Measurements from ENCODE around the gene MLLT10.
"Not testable (repeated sequence)": the region's sequence is repeated elsewhere in the genome, so short reads cannot be mapped to it uniquely, and the experiment has no call there.

MLLT10 gene

DNA sequence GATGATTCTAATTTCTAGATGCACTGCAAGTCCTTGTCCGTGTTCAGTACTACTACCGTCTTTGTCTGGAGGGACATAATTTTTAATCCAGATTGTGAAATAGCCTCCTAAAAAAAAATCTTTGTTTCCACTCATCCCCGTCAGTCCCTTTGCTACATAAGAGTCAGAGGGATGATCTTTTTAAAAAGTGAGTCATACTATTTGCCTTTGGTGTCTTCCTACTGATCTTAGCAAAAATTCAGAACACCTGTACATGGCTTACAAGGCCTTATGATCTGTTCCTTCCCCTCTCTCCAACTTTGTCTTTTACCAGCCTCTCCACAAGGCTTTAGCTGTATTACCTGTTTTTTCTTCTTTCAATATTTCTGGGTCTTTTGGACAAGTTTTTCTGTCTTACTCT lies 173.5 kb downstream of the MLLT10 start:
- no peak for DNase-seq

DNA sequence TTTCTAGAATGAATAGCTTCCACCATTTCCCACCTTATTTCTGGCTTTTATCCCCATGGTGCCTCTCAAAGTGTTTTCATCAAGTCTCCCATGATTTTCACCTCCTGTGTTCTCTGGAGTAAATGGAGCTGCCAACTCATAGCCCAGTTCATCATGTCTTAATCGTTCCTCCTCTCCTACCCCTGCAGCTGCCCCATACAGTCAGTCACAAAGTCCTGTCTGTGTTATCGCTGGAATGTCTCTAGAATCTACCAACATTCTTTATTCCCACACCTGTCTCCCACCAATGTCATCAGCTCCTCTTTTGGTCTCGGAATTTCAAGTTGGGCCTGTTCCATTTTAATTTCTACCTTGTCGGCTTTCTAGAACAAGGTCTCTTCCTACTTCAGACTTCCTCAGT lies 178.9 kb downstream of the MLLT10 start:
- no peak for DNase-seq

DNA sequence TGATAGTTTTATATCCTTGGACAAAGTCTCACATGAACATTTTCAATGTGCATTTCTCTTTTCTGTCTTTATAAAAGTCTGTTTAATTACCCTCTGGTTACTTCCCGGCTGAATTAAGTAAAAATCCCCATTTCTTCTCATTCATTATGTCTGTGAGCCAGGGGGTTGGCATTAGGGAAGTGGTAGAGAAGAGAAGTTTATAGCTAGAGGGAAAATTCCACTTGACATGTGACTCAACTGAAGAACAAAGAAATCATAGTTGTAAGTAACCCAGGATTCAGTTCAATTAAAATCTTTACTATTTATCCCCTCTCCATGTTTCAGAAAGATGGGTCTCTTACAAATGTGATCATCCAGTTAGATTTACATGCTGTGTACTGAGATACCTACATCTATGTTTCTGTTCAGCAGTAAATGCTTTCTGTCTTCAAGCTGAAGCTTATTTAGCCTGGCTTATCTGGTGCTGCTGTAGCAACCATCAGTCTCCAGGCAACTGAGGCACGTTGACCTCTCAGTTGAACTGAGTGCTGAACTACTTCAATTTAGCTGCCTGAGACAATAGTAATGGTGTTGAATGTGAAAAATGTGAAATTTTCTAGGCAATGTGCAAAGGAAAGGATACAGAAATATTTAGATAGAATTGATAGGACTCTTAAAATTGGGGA lies 181.6 kb downstream of the MLLT10 start:
- no peak for DNase-seq

DNA sequence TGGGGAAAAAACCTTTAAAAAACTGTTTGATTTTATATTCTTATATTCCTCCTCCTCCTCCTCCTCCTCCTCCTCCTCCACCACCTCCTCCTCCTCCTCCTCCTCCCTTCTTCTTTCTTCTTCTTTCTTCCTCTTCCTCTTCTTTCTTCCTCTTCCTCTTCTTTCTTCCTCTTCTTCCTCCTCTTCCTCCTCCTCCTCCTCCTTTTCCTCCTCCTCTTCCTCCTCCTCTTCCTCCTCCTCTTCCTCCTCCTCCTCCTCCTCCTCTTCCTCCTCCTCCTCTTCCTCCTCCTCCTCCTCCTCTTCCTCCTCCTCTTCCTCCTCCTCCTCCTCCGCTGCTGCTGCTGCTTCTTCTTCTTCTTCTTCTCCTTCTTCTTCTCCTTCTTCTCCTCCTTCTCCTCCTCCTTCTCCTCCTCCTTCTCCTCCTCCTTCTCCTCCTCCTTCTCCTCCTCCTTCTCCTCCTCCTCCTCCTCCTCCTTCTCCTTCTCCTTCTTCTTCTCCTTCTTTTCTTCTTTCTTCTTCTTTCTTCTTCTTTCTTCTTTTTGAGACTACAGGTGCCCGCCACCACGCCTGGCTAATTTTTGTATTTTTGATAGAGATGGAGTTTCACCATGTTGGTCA lies 183.5 kb downstream of the MLLT10 start:
- not testable (repeated sequence) for DNase-seq

DNA sequence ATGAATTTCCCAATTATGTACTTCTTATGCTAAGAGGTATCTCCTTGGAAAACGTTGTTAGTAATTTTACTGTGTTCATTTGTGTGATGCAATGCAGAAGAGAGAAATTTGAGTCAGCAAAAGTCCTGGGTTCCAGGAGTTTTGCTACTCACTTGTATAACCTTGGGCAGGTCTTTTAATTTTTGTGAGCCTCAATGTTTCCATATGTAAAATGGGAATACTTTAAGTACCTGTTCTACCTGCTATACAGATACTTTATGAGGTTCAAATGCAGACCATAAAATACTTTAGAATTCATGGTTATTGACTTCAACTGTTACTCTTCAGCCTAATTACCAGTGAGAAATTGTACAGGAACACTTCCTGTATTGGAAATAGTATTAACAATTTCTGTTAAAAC lies 185.5 kb downstream of the MLLT10 start:
- no peak for DNase-seq

DNA sequence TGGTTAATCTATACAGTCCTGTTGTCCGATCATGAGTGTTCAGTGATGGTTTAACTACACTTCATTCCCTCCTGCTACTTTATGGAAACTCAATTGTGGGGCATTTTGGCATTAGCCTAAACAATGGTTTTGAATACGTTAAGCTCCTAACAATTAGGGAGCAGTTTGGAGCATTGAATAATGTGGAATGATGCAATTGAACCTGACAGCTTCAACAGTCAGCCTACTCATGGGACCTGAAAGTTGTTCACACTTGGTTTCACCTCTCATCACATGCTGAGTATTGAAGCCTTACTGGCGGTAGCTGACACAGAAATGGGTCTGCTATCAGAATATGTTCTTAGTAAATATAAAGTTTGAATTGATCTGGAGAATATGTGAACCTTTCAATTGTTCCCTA lies 186.1 kb downstream of the MLLT10 start:
- no peak for DNase-seq

DNA sequence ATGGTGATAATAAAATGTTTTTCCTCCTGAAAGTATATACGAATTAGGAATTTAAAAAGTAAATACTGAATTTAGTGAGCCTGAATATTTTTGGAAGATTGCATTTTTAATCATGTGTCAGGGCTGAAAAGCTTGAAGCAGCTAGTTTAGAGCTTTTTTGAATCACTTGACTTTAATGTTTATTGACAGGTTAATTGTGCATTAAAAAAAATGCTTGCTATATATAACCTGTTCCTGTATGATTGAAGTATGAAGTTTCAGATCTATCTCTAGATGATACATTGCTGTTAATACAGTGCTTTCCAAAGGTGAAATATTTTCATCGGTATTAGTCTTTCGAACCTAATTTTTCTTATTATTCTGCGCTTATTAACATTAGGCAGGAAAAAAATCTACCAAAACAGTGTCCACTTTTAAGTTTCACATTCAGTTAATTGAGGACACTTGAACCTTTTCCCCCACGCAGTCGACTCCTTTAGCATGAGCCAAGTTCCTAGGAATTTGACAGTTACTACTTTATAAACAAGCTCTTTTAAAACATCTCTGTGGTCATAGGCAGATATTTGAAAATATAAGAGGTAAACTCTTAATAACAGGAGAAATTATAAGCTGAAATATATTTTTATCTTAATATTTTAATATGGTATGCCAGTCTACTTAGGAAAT lies 187.1 kb downstream of the MLLT10 start:
- no peak for DNase-seq

DNA sequence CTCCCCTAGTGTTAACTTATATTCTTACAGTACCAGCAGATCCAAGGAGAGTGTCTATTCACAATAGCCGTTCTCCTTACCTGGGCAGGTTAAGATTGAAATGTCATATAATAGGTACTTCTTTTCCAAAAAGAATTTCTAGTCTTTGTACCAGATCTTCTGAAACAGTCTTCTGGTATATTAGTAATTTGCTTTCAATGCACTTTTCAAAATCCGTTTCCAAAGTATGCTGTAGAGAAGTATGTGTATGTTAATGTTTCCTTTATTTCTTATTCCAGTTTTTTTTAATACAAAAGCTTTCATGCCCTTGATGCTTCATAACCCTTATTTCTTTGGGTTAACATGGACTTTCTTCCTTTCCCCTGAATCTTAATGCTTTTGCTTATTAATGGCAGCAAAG lies 188.2 kb downstream of the MLLT10 start:
- DNase-seq: no peak

DNA sequence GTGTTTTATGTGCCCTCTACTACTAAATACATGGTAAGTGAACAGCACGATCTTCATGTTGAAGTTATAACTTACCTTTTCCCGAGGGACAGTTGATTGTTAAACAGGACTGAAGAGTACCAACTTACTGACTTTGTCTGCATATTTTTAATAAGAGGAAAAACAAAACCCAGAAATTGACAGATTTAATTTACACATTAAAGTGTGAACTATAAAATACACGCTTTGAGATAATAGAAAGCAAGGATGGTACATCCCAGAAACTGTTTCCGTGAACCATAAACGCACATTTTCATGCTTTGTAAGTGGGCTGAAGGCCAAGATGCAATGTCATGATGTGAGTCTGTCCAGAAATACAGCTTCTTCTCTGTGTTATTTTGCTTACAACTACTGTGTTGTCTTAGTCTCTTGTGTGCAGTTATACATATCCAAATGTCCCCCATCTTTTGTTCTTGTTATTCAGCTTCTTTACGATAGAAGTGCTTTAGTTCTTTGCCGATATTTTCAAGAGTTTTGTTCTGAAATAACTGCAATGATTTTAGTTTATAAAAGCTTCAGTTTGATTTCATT lies 190.1 kb downstream of the MLLT10 start:
- DNase-seq: no peak

DNA sequence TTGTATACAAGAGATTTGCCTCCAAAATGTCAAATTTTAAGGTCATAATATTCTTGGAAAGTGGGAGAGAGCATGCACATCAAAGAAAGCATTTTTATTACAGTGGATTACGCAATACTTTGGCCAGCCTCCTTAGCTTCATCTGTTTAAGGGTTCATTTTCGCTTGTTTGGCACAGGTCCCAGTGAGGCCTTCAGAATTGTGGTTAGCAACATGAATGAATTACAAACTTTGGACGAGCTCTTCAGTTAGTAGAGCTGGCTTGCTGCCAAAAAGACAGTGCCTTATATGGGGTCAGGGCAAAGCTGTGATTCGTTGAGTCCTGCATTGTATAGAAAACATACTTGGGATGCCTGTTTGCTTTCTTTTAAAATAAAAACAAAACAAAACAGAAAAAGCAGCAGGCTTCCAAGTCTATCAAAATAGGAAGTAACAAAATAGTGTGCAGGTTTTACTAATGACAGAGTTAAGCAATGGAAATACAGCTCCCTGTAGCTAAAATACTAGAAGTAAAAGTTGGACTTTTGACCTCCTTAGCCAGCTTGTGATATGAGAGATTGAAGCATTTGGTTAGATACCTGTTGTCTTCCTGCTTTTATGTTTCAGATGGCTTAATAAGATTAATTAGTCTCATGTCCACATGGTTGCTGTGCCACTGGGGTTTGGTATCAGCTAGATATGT lies 190.8 kb downstream of the MLLT10 start:
- DNase-seq: no peak

DNA sequence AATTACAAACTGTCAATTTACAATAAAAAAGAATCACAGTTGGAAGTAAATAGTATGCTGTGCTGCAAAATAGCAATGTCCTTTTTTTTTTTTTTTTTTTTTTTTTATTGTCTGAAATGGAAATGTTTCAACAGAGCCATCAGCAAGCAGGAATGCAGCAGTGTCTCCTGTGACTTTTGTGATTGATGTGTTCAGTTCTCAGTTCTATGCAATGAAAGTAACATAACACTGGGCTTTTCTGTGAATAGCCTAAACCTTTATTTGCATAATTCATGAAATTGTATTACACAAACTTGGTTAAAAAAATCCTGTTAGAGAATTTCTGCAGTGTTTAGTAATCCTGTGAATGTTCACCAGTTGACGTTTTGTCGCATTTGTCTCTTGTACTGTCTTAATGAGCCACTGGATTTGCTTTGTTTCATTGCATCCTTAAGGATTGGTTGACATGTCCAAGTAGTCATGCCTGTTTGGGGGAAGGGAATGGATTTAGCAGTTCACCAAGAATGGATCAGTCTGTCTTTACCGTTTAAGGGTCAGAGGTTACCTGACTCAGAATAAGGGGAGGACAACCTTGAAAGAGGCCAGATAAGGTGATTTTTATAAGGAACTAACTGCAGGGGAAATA lies 192.7 kb downstream of the MLLT10 start:
- DNase-seq: no peak

DNA sequence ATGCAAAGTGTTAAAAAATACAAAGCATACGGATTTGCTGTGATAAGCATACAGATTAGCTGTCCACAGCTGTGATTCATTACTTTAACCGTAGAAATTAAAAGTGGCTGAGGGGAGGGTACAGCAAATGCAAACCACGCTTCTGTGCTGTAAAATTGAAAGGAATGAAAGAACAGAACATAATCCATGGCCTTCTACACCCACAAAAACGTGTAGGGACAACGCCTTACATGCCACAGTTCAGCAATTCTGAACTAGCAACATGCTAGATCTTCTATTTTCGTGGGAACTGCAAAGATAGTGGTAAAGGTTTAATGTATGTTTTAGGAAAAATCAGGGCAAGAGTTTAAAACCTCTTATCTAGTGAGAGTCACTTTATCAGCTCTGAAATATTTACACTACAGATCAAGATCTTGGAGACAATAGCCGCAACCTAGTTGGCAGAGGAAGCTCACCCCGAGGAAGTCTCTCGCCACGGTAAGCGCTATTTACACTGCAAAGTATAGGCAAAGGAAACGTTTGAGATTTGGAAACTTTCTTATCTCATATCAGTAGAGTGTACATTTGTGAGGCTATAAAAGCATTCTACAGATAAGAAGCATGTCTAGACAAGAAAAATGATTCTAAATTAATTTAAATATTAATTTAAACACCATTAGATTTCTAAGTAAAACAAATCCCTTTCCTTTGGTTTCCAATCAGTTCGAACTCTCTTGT lies 193.6 kb downstream of the MLLT10 start:
- DNase-seq: no peak

DNA sequence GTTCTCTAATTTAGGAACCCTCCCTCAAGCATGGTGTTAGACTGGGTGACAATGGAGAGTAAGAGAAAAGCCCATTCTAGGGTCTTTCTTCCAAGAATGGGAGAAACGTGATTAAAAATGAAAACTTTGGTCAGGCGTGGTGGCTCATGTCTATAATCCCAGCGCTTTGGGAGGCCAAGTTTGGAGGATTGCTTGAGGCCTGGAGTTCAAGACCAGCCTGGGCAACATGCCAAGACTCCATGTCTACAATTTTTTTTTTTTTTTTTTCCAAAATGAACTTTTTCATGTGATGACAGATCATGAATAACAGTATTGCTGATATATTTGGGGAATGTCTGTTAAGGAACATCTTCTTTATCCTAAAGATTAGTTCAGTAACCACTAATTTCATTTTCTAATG lies 194.6 kb downstream of the MLLT10 start:
- DNase-seq: no peak

DNA sequence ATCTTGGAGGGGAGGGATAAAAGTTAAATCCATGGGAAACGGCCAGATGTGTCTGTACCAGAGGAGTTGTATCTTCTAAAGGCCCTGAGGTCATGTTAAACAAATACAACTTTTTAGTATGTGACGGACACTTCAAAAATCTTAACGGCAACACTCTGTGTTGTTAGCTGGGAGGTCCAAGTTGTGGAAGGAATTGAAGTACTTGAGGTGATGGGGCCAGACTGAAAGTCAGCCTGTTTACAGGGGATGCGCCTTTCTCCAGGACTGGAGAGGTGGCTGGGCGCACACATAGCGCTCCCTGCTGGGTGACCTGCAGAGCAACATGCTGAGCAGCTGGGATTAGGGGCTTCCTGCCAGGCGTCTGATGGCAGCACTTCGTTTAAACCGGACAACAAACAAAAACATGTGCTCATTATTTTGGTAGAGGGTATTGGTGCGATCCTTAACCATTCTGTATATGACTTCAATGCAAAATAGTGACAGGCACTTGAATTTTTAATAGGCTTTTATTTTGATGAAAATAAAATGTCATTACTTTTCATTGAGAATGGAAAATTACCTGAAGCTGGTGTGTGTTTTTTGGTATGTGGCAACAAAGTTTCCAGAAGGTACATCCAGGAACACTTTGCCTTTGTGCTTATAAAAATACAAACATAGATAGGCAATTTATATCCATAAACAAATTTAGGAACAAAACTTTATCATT lies 198.2 kb downstream of the MLLT10 start:
- no peak for DNase-seq

DNA sequence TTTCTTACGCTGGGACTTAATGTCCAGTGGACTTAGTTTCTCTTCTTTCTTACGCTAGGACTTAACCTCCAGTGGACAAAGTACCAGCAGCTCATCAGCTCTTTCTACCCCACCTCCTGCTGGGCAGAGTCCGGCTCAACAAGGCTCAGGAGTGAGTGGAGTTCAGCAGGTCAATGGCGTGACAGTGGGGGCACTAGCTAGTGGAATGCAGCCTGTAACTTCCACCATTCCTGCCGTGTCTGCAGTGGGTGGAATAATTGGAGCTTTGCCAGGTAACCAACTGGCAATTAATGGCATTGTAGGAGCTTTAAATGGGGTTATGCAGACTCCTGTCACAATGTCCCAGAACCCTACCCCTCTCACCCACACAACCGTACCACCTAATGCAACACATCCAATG lies 199.7 kb downstream of the MLLT10 start:
- no peak for DNase-seq

DNA sequence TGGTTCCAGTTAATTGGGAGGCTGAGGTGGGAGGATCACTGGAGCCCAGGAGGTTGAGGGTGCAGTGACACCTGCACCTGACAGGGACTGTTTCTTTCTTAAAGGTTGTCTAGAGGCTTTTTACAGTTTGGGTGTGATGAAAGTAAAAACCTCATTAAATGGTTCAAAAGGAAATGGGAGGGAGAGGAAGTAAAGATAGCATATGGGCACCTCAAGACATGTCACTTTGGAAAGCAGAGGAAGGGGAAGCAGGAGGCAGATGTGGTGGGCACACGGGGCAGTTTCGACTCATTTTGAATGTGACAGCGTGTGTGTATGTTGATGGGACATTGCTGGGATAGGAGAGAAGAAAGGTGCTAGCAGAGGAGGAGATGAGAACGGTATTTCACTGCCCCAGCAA lies 203.1 kb downstream of the MLLT10 start:
- DNase-seq: no peak

DNA sequence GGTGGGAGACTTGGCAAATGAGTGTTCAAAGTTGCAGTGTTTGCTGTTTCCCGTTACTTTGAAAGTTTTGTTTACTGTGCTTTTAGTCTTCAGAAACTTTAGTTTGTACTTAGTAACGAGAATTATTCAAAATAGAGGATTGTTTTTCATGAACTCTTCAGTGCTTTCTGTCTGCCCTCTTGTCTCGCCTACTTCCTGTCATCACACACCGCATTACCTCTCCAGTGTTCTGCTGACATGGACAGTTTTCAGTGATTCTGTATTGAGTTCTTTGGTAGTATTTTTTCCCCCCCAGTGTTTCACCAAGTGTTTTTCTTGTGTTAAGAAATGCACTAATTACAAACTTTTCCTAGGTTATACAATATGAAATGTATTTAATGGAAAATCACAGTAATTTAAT lies 207.0 kb downstream of the MLLT10 start:
- no peak for DNase-seq

DNA sequence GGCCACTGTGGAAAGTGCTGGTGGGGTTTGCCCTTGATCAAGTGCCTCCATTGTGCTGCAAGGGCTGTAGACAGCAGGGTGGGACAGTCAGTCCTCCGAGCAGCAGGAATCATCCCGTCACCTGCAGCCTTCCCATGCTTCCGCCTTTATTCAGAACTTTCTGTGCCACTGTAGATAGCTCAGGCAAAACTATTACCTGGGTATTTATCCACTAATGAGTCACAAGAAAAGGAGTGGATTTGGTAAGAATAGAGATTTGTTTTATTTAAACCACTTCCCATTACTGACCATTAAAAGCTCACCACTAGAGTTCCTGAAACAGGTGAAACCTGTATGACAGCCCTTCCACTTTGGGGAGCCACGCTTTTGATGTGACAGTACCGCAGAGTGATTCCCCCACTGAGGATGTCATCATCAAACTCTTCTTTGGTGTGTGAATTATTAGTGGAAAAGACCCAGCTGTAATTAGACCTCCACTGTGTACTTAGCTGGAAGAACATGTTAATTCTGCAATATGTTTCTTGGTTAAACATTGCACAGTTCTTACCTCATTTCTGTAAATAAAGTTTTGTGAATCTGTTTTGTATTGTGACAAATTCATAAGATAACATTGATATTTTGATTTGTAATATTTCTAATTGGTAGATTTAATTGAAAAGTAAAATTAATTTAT lies 208.8 kb downstream of the MLLT10 start:
- no peak for DNase-seq

DNA sequence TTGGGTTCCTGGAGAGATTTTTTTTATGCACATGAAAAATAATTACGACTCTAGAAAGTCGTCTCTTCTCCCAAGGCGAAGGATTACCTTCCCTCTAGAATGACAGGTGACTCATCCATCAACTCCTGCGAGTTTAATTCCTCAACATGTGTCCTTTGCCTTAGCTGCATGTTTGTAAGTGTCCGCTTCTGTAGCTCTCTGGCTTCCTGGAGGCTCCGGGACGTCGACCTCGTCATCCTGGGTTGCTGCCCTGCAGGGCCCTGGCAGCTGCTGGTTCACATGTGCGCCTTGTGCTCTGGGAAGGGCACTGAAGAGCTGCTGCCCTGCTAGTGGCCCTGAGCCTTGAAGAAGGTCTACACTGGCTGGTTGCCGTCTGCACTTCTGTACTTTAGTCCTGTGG lies 210.2 kb downstream of the MLLT10 start:
- no peak for DNase-seq

DNA sequence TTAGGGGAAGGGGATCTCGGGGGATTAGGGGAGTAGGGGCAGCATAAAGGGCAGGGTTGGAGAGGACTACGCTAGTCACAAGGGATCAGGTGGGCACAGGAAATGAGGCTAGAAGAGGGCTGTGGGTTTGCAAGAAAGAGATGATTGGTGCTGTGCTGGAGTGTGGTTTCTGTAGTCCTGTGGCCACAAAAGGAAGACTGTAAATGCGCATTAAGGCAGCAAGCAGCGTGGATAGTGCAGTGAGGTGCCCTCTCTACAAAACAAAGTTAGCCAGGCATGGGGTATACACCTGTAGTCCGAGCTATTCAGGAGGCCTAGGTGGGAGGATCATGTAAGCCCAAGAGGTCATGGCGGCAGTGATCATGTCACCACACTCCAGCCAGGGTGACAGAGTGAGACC lies 212.1 kb downstream of the MLLT10 start:
- no peak for DNase-seq

DNA sequence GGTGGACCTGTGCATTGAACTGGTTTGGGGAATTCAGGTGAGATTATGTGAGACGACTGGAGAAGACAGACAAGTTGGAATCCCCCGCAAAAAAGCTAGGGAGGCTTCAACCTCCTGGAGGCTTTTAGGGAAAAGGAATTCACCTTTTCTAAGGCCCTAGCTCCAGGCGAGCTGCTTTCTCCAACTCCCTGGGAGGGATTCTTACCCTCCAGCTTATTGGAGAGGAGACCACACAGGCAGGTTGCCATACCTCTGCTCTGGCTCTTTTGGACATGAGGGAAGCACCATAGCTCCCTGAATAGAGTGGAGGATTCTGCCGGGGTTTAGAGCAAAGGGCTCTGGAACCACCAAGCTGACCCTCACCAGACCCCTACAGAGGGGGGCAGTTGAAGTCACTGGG lies 213.8 kb downstream of the MLLT10 start:
- no peak for DNase-seq
